Measurements from ENCODE around the gene TMEM209. TPM values are rescaled to one million over a fixed set of nuclear protein-coding genes. Genes with fewer than 3 reads are reported as not detected.

The TMEM209 gene
- polyA plus RNA-seq, 1 donor from 2014 or later, result 14.6 TPM

DNA sequence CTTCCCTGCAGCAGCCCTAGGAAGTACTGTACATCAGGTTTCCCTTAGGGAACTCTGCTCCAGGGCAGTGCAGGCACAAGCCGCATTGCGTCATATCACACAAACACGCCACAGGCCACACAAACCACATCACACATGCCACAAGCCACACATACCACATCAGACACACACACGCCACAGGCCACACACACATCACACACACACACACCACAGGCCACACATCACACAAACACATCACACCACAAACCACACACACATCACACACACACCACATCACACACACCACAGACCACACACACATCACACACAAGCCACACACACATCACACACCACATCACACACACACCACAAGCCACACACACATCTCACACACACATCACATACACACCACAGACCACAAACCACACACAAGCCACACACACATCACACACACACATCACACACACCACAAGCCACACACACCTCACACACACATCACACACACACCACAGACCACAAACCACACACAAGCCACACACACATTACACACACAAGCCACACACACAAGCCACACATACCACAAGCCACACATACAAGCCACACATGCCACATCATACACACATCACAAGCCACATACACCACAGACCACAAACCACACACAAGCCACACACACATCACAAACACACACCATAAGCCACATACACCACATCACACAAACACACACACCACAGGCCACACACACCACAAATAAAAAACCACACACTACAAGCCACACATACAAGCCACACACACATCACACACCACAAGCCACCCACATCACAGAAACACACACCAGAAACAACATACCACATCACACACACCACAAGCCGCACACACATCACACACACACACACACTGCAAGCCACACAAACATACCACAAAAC, 53.4 kb downstream of the TMEM209 start:
- no peak overlapping the region for H3K27ac ChIP-seq (ENCODE audit: low read length)
- H3K9me2 ChIP-seq (ENCODE audit: insufficient read depth, low read length), result no peaks in the 10 kb centered on the region
- TF ChIP-seq, protein P1, sequence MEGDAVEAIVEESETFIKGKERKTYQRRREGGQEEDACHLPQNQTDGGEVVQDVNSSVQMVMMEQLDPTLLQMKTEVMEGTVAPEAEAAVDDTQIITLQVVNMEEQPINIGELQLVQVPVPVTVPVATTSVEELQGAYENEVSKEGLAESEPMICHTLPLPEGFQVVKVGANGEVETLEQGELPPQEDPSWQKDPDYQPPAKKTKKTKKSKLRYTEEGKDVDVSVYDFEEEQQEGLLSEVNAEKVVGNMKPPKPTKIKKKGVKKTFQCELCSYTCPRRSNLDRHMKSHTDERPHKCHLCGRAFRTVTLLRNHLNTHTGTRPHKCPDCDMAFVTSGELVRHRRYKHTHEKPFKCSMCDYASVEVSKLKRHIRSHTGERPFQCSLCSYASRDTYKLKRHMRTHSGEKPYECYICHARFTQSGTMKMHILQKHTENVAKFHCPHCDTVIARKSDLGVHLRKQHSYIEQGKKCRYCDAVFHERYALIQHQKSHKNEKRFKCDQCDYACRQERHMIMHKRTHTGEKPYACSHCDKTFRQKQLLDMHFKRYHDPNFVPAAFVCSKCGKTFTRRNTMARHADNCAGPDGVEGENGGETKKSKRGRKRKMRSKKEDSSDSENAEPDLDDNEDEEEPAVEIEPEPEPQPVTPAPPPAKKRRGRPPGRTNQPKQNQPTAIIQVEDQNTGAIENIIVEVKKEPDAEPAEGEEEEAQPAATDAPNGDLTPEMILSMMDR (IDR thresholded peaks at IDR 0.05; ENCODE audit: poor library complexity, severe bottlenecking), result no peak
- no peak for TF ChIP-seq EZH2 (IDR thresholded peaks at IDR 0.05; ENCODE audit: borderline replicate concordance, insufficient read depth, low read length, poor library complexity, severe bottlenecking)
- no peak overlapping the region for H3K4me3 ChIP-seq (ENCODE audit: low read length)
- no peak overlapping the region for H2AFZ ChIP-seq (ENCODE audit: low read depth, low read length)
- no peaks in the 10 kb centered on the region for H4K20me1 ChIP-seq (ENCODE audit: insufficient read depth)
- H3K27me3 ChIP-seq (ENCODE audit: insufficient read depth, low read depth, low read length), result no peaks in the 10 kb centered on the region
- H3K9ac ChIP-seq (ENCODE audit: low read length), result no peak overlapping the region
- H3K36me3 ChIP-seq (ENCODE audit: insufficient read depth, low read length), result no peaks in the 10 kb centered on the region
- no peaks in the 10 kb centered on the region for H3F3A ChIP-seq (ENCODE audit: insufficient read depth, low read length, poor library complexity, severe bottlenecking)
- no peaks in the 10 kb centered on the region for H3K79me2 ChIP-seq (replicated peaks; ENCODE audit: insufficient read depth, low read length)
- H3K4me2 ChIP-seq (ENCODE audit: low read length), result no peak overlapping the region
- H3K9me3 ChIP-seq (ENCODE audit: low read length), result no peaks in the 10 kb centered on the region

DNA sequence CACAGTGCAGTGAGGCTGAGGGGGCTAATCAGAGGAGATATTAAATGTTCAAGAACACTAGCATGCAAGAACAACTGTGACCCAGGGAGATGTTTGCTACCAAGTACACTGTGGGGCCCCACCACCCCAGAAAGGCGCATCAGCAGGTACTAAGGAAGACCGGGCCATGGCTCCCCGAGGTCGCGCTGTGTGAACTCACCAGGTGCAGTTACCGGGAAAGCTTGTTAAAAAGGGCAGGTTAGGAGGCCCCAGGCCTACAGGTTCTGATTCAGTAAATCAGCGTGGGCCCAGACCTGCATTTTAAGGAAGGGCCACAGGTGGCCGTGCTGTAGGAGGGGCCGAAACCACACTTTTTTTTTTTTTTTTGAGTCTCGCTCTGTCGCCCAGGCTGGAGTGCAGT, 54.6 kb downstream of the TMEM209 start:
- no peak overlapping the region for H3K9ac ChIP-seq (ENCODE audit: low read length)
- no peaks in the 10 kb centered on the region for H3K9me2 ChIP-seq (ENCODE audit: insufficient read depth, low read length)
- no peaks in the 10 kb centered on the region for H3F3A ChIP-seq (ENCODE audit: insufficient read depth, low read length, poor library complexity, severe bottlenecking)
- no peak overlapping the region for H3K4me3 ChIP-seq (ENCODE audit: low read length)
- no peaks in the 10 kb centered on the region for H3K79me2 ChIP-seq (replicated peaks; ENCODE audit: insufficient read depth, low read length)
- H3K9me3 ChIP-seq (ENCODE audit: low read length), result no peaks in the 10 kb centered on the region
- H4K20me1 ChIP-seq (ENCODE audit: insufficient read depth), result no peaks in the 10 kb centered on the region
- H3K27me3 ChIP-seq (ENCODE audit: insufficient read depth, low read depth, low read length), result no peaks in the 10 kb centered on the region
- TF ChIP-seq MXI1 (conservative IDR thresholded peaks at IDR 0.05; ENCODE audit: poor library complexity, severe bottlenecking), result no peak
- TF ChIP-seq SMC3 (conservative IDR thresholded peaks at IDR 0.05; ENCODE audit: poor library complexity), result no peak
- TF ChIP-seq EP300 (conservative IDR thresholded peaks at IDR 0.05; ENCODE audit: poor library complexity, severe bottlenecking), result no peak
- TF ChIP-seq, protein P2, sequence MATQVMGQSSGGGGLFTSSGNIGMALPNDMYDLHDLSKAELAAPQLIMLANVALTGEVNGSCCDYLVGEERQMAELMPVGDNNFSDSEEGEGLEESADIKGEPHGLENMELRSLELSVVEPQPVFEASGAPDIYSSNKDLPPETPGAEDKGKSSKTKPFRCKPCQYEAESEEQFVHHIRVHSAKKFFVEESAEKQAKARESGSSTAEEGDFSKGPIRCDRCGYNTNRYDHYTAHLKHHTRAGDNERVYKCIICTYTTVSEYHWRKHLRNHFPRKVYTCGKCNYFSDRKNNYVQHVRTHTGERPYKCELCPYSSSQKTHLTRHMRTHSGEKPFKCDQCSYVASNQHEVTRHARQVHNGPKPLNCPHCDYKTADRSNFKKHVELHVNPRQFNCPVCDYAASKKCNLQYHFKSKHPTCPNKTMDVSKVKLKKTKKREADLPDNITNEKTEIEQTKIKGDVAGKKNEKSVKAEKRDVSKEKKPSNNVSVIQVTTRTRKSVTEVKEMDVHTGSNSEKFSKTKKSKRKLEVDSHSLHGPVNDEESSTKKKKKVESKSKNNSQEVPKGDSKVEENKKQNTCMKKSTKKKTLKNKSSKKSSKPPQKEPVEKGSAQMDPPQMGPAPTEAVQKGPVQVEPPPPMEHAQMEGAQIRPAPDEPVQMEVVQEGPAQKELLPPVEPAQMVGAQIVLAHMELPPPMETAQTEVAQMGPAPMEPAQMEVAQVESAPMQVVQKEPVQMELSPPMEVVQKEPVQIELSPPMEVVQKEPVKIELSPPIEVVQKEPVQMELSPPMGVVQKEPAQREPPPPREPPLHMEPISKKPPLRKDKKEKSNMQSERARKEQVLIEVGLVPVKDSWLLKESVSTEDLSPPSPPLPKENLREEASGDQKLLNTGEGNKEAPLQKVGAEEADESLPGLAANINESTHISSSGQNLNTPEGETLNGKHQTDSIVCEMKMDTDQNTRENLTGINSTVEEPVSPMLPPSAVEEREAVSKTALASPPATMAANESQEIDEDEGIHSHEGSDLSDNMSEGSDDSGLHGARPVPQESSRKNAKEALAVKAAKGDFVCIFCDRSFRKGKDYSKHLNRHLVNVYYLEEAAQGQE (IDR thresholded peaks at IDR 0.05; ENCODE audit: borderline replicate concordance), result no peak
- no peak for TF ChIP-seq TAF1 (IDR thresholded peaks at IDR 0.05; ENCODE audit: low read depth)
- no peak for TF ChIP-seq POLR2AphosphoS5 (IDR thresholded peaks at IDR 0.05)
- H2AFZ ChIP-seq (ENCODE audit: low read depth, low read length), result no peak overlapping the region
- H3K4me2 ChIP-seq (ENCODE audit: low read length), result no peak overlapping the region
- H3K27ac ChIP-seq (ENCODE audit: low read length), result no peak overlapping the region
- H3K36me3 ChIP-seq (ENCODE audit: insufficient read depth, low read length), result no peaks in the 10 kb centered on the region
